ENCODE data around the gene MYL3. TPM values are rescaled to one million over a fixed set of nuclear protein-coding genes. Genes with fewer than 3 reads are reported as not detected.

Gene MYL3
- total and polyA plus RNA-seq, 2 of the 4 experiments (the other 2 are of a cell fraction): 0.09 TPM; not detected in 1

DNA sequence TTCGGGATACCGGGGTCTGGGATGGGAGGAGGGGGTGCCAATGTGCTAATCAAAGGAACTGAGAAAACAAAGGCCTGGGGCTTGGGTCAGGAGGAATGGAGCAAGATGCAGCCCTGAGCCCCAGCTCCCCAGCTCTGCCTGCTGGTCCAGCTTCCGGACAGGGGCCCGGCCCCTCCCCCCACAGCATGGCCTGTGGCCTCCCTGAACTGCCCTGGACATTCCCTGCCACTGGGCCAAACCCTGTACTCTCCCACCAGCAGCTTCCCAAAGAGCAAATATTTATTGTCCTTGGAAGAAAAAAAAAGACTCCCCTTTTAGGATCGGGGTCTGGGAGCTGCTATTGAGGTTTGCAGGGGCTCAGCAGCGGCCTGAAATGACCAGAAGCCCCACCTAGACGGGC, 5.7 kb upstream of the MYL3 start:
- CTCF ChIA-PET: no interaction called here

More for the DNA sequence above, 5.7 kb upstream of the MYL3 start:
- no peak overlapping the region for H3K9ac ChIP-seq (ENCODE audit: low read depth, low read length)
- no peak overlapping the region for H3K56ac ChIP-seq (ENCODE audit: extremely low read depth, insufficient read depth, low read length)
- H3K27me3 ChIP-seq (ENCODE audit: control insufficient read depth, insufficient read depth, low read length): peaks cover 52% of the 10 kb centered on the region
- no peak overlapping the region for H2AK9ac ChIP-seq (replicated peaks; ENCODE audit: low read depth, low read length, poor library complexity)
- dilution Hi-C loops (cut with HindIII; ENCODE audit: low sequenced_read_pairs, unreplicated experiment) (no loop called here), in situ Hi-C loops (cut with MboI; ENCODE audit: low sequenced_read_pairs) (no loop called here), intact Hi-C loops (cut with micrococcal nuclease) (loop anchor here (5.0 kb wide), 1 partner anchor 503 kb away; no protein-coding TSS in a partner anchor)
- no peak overlapping the region for H2BK20ac ChIP-seq (ENCODE audit: low read depth, low read length)
- ATAC-seq (ENCODE audit: low read depth) (no peak), DNase-seq (no peak)
- no peaks in the 10 kb centered on the region for H3K9me1 ChIP-seq (ENCODE audit: insufficient read depth, low read length)
- H2BK5ac ChIP-seq (ENCODE audit: low read depth, low read length, poor library complexity, severe bottlenecking): no peak overlapping the region
- H3K14ac ChIP-seq (replicated peaks; ENCODE audit: low read depth, low read length): no peak overlapping the region
- H3K4ac ChIP-seq (ENCODE audit: low read depth, low read length): no peak overlapping the region
- H4K8ac ChIP-seq (ENCODE audit: low read depth in 2 of 2, low read length in 2 of 2): no peak overlapping the region
- H3K4me2 ChIP-seq (ENCODE audit: low read depth, low read length): no peak overlapping the region
- 80% methylated on average over 1 of the region's 7 CpGs; no CpG with 5 or more reads in 1 of the 2 experiments for WGBS, 2 experiments (ENCODE audit: extremely low coverage in 2 of 2, insufficient read length in 1 of 2)
- no peaks in the 10 kb centered on the region for H3K36me3 ChIP-seq (ENCODE audit: control insufficient read depth, insufficient read depth, low read length)
- no peaks in the 10 kb centered on the region; the same call in 1 of the 2 replicates for H3K4me1 ChIP-seq (ENCODE audit: control insufficient read depth, insufficient read depth, low read length)
- no peaks in the 10 kb centered on the region for H3K9me3 ChIP-seq (ENCODE audit: control insufficient read depth, insufficient read depth, low read length)
- no peak overlapping the region for H4K5ac ChIP-seq (ENCODE audit: low read depth, low read length)
- H3K23ac ChIP-seq (ENCODE audit: low read depth, low read length): no peak overlapping the region
- H3K4me3 ChIP-seq (ENCODE audit: insufficient read depth, low read depth, low read length): no peak overlapping the region
- TF ChIP-seq, protein P1, sequence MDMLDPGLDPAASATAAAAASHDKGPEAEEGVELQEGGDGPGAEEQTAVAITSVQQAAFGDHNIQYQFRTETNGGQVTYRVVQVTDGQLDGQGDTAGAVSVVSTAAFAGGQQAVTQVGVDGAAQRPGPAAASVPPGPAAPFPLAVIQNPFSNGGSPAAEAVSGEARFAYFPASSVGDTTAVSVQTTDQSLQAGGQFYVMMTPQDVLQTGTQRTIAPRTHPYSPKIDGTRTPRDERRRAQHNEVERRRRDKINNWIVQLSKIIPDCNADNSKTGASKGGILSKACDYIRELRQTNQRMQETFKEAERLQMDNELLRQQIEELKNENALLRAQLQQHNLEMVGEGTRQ (IDR thresholded peaks at IDR 0.05; ENCODE audit: low read depth, low read length): no peak
- TF ChIP-seq MXI1 (IDR thresholded peaks at IDR 0.05; ENCODE audit: borderline replicate concordance, low read depth, low read length): no peak
- TF ChIP-seq CEBPB (IDR thresholded peaks at IDR 0.05; ENCODE audit: low read depth, low read length): no peak
- TF ChIP-seq, protein P2, sequence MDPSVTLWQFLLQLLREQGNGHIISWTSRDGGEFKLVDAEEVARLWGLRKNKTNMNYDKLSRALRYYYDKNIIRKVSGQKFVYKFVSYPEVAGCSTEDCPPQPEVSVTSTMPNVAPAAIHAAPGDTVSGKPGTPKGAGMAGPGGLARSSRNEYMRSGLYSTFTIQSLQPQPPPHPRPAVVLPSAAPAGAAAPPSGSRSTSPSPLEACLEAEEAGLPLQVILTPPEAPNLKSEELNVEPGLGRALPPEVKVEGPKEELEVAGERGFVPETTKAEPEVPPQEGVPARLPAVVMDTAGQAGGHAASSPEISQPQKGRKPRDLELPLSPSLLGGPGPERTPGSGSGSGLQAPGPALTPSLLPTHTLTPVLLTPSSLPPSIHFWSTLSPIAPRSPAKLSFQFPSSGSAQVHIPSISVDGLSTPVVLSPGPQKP (IDR thresholded peaks at IDR 0.05; ENCODE audit: borderline replicate concordance, low read depth, low read length): no peak
- TF ChIP-seq MAZ (IDR thresholded peaks at IDR 0.05; ENCODE audit: borderline replicate concordance, low read depth, low read length): no peak
- TF ChIP-seq RCOR1 (IDR thresholded peaks at IDR 0.05; ENCODE audit: insufficient replicate concordance, low read length): no peak
- no peak for TF ChIP-seq BHLHE40 (IDR thresholded peaks at IDR 0.05; ENCODE audit: low read depth, low read length)
- TF ChIP-seq RFX5 (IDR thresholded peaks at IDR 0.05; ENCODE audit: low read depth, low read length): no peak
- TF ChIP-seq CHD1 (IDR thresholded peaks at IDR 0.05; ENCODE audit: low read depth, low read length): no peak
- no peak for TF ChIP-seq MAFK (IDR thresholded peaks at IDR 0.05; ENCODE audit: low read depth, low read length)
- TF ChIP-seq, protein P3, sequence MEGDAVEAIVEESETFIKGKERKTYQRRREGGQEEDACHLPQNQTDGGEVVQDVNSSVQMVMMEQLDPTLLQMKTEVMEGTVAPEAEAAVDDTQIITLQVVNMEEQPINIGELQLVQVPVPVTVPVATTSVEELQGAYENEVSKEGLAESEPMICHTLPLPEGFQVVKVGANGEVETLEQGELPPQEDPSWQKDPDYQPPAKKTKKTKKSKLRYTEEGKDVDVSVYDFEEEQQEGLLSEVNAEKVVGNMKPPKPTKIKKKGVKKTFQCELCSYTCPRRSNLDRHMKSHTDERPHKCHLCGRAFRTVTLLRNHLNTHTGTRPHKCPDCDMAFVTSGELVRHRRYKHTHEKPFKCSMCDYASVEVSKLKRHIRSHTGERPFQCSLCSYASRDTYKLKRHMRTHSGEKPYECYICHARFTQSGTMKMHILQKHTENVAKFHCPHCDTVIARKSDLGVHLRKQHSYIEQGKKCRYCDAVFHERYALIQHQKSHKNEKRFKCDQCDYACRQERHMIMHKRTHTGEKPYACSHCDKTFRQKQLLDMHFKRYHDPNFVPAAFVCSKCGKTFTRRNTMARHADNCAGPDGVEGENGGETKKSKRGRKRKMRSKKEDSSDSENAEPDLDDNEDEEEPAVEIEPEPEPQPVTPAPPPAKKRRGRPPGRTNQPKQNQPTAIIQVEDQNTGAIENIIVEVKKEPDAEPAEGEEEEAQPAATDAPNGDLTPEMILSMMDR (conservative IDR thresholded peaks at IDR 0.05; ENCODE audit: low read depth, low read length): no peak
- no peaks in the 10 kb centered on the region for H4K20me1 ChIP-seq (ENCODE audit: insufficient read depth, low read length)
- no peak overlapping the region for H4K91ac ChIP-seq (ENCODE audit: insufficient read depth, low read depth, low read length)
- H3K27ac ChIP-seq (ENCODE audit: insufficient read depth, low read length): no peak overlapping the region
- no peak overlapping the region for H2AK5ac ChIP-seq (ENCODE audit: low read depth, low read length)
- BruUV-seq (replicated peaks): no TSS peak
- H3K79me1 ChIP-seq (ENCODE audit: low read depth in 1 of 2, low read length in 2 of 2): no peaks in the 10 kb centered on the region
- no peak overlapping the region for H3K18ac ChIP-seq (ENCODE audit: low read depth, low read length)
- H2BK120ac ChIP-seq (ENCODE audit: low read depth, low read length): no peak overlapping the region
- POLR2A ChIA-PET (ENCODE audit: unreplicated experiment): no interaction called here
- H2BK15ac ChIP-seq (ENCODE audit: low read depth, low read length): no peak overlapping the region
- no peak overlapping the region for H2AFZ ChIP-seq (replicated peaks; ENCODE audit: low read length, poor library complexity)
